ENCODE results near the gene KCTD1. TPM values are rescaled to one million over a fixed set of nuclear protein-coding genes. Genes with fewer than 3 reads are reported as not detected.

The KCTD1 gene
- total and polyA plus RNA-seq, 2 donors (not counting 1 experiment from before 2014, with no cell fraction given), result 4.2 to 8.4 TPM

GRCh38 chr18:26561769-26562168, 13.4 kb upstream of the KCTD1 start:
- H2AFZ ChIP-seq (ENCODE audit: low read length), result no peak overlapping the region
- H3K4me1 ChIP-seq (ENCODE audit: control insufficient read depth, extremely low read depth, insufficient read depth, low read length), result no peaks in the 10 kb centered on the region
- peaks cover 4% of the 10 kb centered on the region for H3K27me3 ChIP-seq (ENCODE audit: control insufficient read depth, insufficient read depth, low read length)
- no peak overlapping the region for H3K9ac ChIP-seq (ENCODE audit: insufficient read depth, low read length)
- H3K36me3 ChIP-seq (ENCODE audit: control insufficient read depth, insufficient read depth, low read length), result no peaks in the 10 kb centered on the region
- no peak overlapping the region for H3K4me2 ChIP-seq (ENCODE audit: extremely low read depth, insufficient read depth, low read length)
- H4K20me1 ChIP-seq (ENCODE audit: control insufficient read depth, extremely low read depth, insufficient read depth, low read length), result no peaks in the 10 kb centered on the region
- H3K27ac ChIP-seq (ENCODE audit: insufficient read depth, low read length), result no peak overlapping the region
- H3K79me2 ChIP-seq (ENCODE audit: control insufficient read depth, insufficient read depth, low read length), result no peaks in the 10 kb centered on the region
- DNase-seq (ENCODE audit: low read depth in 2 of 2), result no peak
- TF ChIP-seq EZH2 (IDR thresholded peaks at IDR 0.05; ENCODE audit: low read length, missing control alignments) (no peak), CTCF (conservative IDR thresholded peaks at IDR 0.05 in 1 of 2, IDR thresholded peaks at IDR 0.05 in 1 of 2; ENCODE audit: low read depth in 1 of 2, low read length in 2 of 2) (no peak)
- H3K4me3 ChIP-seq (replicated peaks in 1 of 4; ENCODE audit: control extremely low read depth in 1 of 4, insufficient read depth in 1 of 4, low read depth in 3 of 4, low read length in 4 of 4), result no peak overlapping the region
- no peaks in the 10 kb centered on the region for H3K9me3 ChIP-seq (ENCODE audit: control insufficient read depth, insufficient read depth, low read depth, low read length)

GRCh38 chr18:26556573-26556972, 8.2 kb upstream of the KCTD1 start:
- no peak overlapping the region for H3K4me2 ChIP-seq (ENCODE audit: extremely low read depth, insufficient read depth, low read length)
- no peak overlapping the region for H3K27ac ChIP-seq (ENCODE audit: insufficient read depth, low read length)
- no peaks in the 10 kb centered on the region for H3K36me3 ChIP-seq (ENCODE audit: control insufficient read depth, insufficient read depth, low read length)
- peaks cover 25% of the 10 kb centered on the region for H3K27me3 ChIP-seq (ENCODE audit: control insufficient read depth, insufficient read depth, low read length)
- H3K4me3 ChIP-seq (replicated peaks in 1 of 4; ENCODE audit: control extremely low read depth in 1 of 4, insufficient read depth in 1 of 4, low read depth in 3 of 4, low read length in 4 of 4), result no peak overlapping the region
- no peaks in the 10 kb centered on the region for H4K20me1 ChIP-seq (ENCODE audit: control insufficient read depth, extremely low read depth, insufficient read depth, low read length)
- no peak for TF ChIP-seq EZH2 (IDR thresholded peaks at IDR 0.05; ENCODE audit: low read length, missing control alignments)
- no peak for TF ChIP-seq CTCF (conservative IDR thresholded peaks at IDR 0.05 in 1 of 2, IDR thresholded peaks at IDR 0.05 in 1 of 2; ENCODE audit: low read depth in 1 of 2, low read length in 2 of 2)
- peak in 1 of 2 donors; percentile 32 for DNase-seq (ENCODE audit: low read depth in 2 of 2)
- no peaks in the 10 kb centered on the region for H3K79me2 ChIP-seq (ENCODE audit: control insufficient read depth, insufficient read depth, low read length)
- no peaks in the 10 kb centered on the region for H3K4me1 ChIP-seq (ENCODE audit: control insufficient read depth, extremely low read depth, insufficient read depth, low read length)
- H3K9me3 ChIP-seq (ENCODE audit: control insufficient read depth, insufficient read depth, low read depth, low read length), result no peaks in the 10 kb centered on the region
- H2AFZ ChIP-seq (ENCODE audit: low read length), result no peak overlapping the region
- no peak overlapping the region for H3K9ac ChIP-seq (ENCODE audit: insufficient read depth, low read length)

DNA sequence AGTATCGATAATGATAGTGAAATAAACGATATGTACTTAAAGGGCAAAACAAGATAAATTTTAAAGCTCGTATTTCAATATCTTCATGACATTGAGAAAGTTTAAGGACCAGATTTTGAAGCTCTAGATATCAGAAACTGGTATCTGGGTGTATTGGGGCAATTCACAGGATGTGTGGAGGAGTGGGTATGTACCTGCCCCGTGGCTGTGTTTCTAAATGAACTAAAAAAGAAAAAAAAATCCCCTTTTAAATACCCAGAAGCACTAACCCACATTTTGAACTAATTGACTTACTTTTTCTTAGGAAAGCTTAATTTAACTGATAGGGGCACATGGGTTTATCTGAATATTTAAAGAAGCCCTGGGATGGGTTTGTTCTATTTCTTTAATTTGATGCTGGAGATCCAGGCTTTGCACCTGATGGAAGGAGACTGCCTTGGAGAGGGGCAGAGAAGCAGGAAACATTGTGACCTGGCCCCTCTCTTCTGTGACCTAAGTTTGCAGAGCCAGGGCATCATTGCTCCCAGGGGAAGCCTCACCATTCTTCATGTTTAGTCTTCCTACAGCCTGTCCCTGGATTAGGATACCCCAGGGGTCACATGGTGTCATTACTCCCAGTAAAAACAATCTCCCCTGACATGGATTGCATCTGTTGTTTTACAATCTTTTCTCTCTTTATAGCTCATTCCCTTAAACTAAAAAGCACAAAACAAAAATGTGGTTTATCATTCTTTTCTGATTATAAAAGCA, 7.6 kb upstream of the KCTD1 start:
- Histone ChIP-seq H2AFZ (ENCODE audit: low read length) (no peak overlapping the region), H3K36me3 (ENCODE audit: control insufficient read depth, insufficient read depth, low read length) (no peaks in the 10 kb centered on the region), H3K9ac (ENCODE audit: insufficient read depth, low read length) (no peak overlapping the region), H3K79me2 (ENCODE audit: control insufficient read depth, insufficient read depth, low read length) (no peaks in the 10 kb centered on the region), H3K27me3 (ENCODE audit: control insufficient read depth, insufficient read depth, low read length) (peaks cover 31% of the 10 kb centered on the region), H3K4me3 (replicated peaks in 1 of 4; ENCODE audit: control extremely low read depth in 1 of 4, insufficient read depth in 1 of 4, low read depth in 3 of 4, low read length in 4 of 4) (no peak overlapping the region), H3K27ac (ENCODE audit: insufficient read depth, low read length) (no peak overlapping the region), H3K4me1 (ENCODE audit: control insufficient read depth, extremely low read depth, insufficient read depth, low read length) (no peaks in the 10 kb centered on the region), H3K9me3 (ENCODE audit: control insufficient read depth, insufficient read depth, low read depth, low read length) (no peaks in the 10 kb centered on the region), H4K20me1 (ENCODE audit: control insufficient read depth, extremely low read depth, insufficient read depth, low read length) (no peaks in the 10 kb centered on the region), H3K4me2 (ENCODE audit: extremely low read depth, insufficient read depth, low read length) (no peak overlapping the region)
- TF ChIP-seq CTCF (conservative IDR thresholded peaks at IDR 0.05 in 1 of 2, IDR thresholded peaks at IDR 0.05 in 1 of 2; ENCODE audit: low read depth in 1 of 2, low read length in 2 of 2) (no peak), EZH2 (IDR thresholded peaks at IDR 0.05; ENCODE audit: low read length, missing control alignments) (no peak)
- DNase-seq (ENCODE audit: low read depth in 2 of 2), result no peak

Measured in fibroblast of lung (primary cell).